HCT116 (cell line): ENCODE measurements around the gene KRT74. TPM values are rescaled to one million over a fixed set of nuclear protein-coding genes. Genes with fewer than 3 reads are reported as not detected.

Experiments used
- ATAC-seq: fragments of 200-7000 bp; cut with Tn5 transposase; 2 replicates; pipeline ENCODE4 v1.9.1; 2020; ENCODE audit warnings: mild to moderate bottlenecking, moderate library complexity
- BruUV-seq: library from RNA; stranded (reverse); fragments of 400-500 nt; replicated peaks from 2 replicates; lab custom pipeline; 2021; lab: Mats Ljungman, UMichigan
- CTCF ChIA-PET: fragments of 300-600 bp; sonication (Branson Sonifier 250); formaldehyde crosslinking; loops from one replicate; lab custom pipeline; 2021; ENCODE audit warnings: antibody characterized with exemption; lab: Charles Lee
- POLR2A ChIA-PET: fragments of 300-600, 350-600 bp; sonication (Branson Sonifier 250); formaldehyde crosslinking; loops from one replicate; lab custom pipeline; 2021; ENCODE audit warnings: antibody characterized with exemption; lab: Charles Lee
- RAD21 ChIA-PET, 2 experiments: fragments of 300-600 bp; sonication (Branson Sonifier 250); formaldehyde crosslinking; loops; one replicate each; lab custom pipeline; 2023; ENCODE audit warnings: low total read pairs in 2 of 2; ENCODE audit not compliant: uncharacterized antibody in 2 of 2, unreplicated experiment in 2 of 2, low non-redundant PET in 1 of 2; lab: Charles Lee
- DNase-seq: peaks from one replicate; pipeline ENCODE4 v3.0.0-alpha.2; 2010; ENCODE audit warnings: low read depth, low spot score
- H2AFZ ChIP-seq: fragments of 200-600 bp; shearing (Covaris generic), sonication (generic); 2 replicates; pipeline ENCODE4 v1.6.1; 2017; ENCODE audit warnings: low read depth, mixed run types, mixed read lengths, antibody characterized with exemption, low read length; ENCODE audit not compliant: poor library complexity, severe bottlenecking
- H3K27ac ChIP-seq: 2 replicates; pipeline ENCODE4 v1.5.1; 2012; ENCODE audit warnings: low read depth, low read length
- H3K27me3 ChIP-seq: fragments of 200-600 bp; sonication (generic); 2 replicates; pipeline ENCODE4 v1.6.1; 2016; ENCODE audit warnings: mixed run types, low read length, mixed read lengths; ENCODE audit not compliant: insufficient read depth
- H3K36me3 ChIP-seq, 2 experiments: fragments of 200-500 bp in 1 of 2; fragments of 200-600 bp in 1 of 2; sonication (Bioruptor generic) in 1 of 2; sonication (generic) in 1 of 2; 2 replicates each; pipeline versions ENCODE4 v1.5.1 to v1.6.1; 2014 to 2016; ENCODE audit warnings: low read length in 2 of 2, inconsistent platforms in 1 of 2, mixed read lengths in 1 of 2, mixed run types in 1 of 2; ENCODE audit not compliant: insufficient read depth in 2 of 2, control insufficient read depth in 1 of 2
- H3K4me1 ChIP-seq, 2 experiments: fragments of 200-600 bp in 1 of 2; sonication (generic) in 1 of 2; 2 replicates each; pipeline versions ENCODE4 v1.5.1 to v1.6.1; 2012 to 2017; ENCODE audit warnings: low read length in 2 of 2, inconsistent platforms in 1 of 2, mild to moderate bottlenecking in 1 of 2, mixed read lengths in 1 of 2, mixed run types in 1 of 2, moderate library complexity in 1 of 2; ENCODE audit not compliant: insufficient read depth in 2 of 2, control insufficient read depth in 1 of 2
- H3K4me2 ChIP-seq: fragments of 200-600 bp; sonication (generic); 2 replicates; pipeline ENCODE4 v1.6.1; 2017; ENCODE audit warnings: mixed run types, low read length, mixed read lengths
- H3K4me3 ChIP-seq, 2 experiments: fragments of 200-600 bp in 1 of 2; sonication (generic) in 1 of 2; replicated peaks in 1 of 2; 2 replicates each; pipeline ENCODE4 v1.5.1; 2011 to 2016; ENCODE audit warnings: low read length in 2 of 2, control low read depth in 1 of 2, low read depth in 1 of 2, mild to moderate bottlenecking in 1 of 2, mixed read lengths in 1 of 2, mixed run types in 1 of 2
- H3K79me2 ChIP-seq: fragments of 200-600 bp; sonication (generic); 2 replicates; pipeline ENCODE4 v1.6.1; 2017; ENCODE audit warnings: mild to moderate bottlenecking, mixed run types, low read length, moderate library complexity, mixed read lengths; ENCODE audit not compliant: insufficient read depth
- H3K9ac ChIP-seq: fragments of 200-600 bp; sonication (generic); 2 replicates; pipeline ENCODE4 v1.6.1; 2016; ENCODE audit warnings: low read length, mixed read lengths
- H3K9me2 ChIP-seq: fragments of 200-600 bp; sonication (generic), shearing (Covaris generic); 2 replicates; pipeline ENCODE4 v1.6.1; 2017; ENCODE audit warnings: mixed run types, mild to moderate bottlenecking, moderate library complexity; ENCODE audit not compliant: insufficient read depth
- H3K9me3 ChIP-seq, 2 experiments: fragments of 200-500 bp in 1 of 2; fragments of 200-600 bp in 1 of 2; sonication (Bioruptor generic) in 1 of 2; sonication (generic) in 1 of 2; 2 replicates each; pipeline ENCODE4 v1.6.1; 2014 to 2017; ENCODE audit warnings: low read length in 2 of 2, mixed read lengths in 2 of 2, inconsistent platforms in 1 of 2, low read depth in 1 of 2, mild to moderate bottlenecking in 1 of 2, mixed run types in 1 of 2, moderate library complexity in 1 of 2; ENCODE audit not compliant: control insufficient read depth in 1 of 2, insufficient read depth in 1 of 2
- H4K20me1 ChIP-seq: fragments of 200-600 bp; sonication (generic), shearing (Covaris generic); 2 replicates; pipeline ENCODE4 v1.6.1; 2017; ENCODE audit warnings: mixed run types, mild to moderate bottlenecking, moderate library complexity; ENCODE audit not compliant: insufficient read depth
- ATF3 ChIP-seq: IDR thresholded peaks from 2 replicates; pipeline ENCODE4 v1.6.1; 2012
- CTCF ChIP-seq, 3 experiments: fragments of 200-600 bp in 1 of 3; sonication (generic) in 1 of 3; IDR thresholded peaks in 2 of 3; conservative IDR thresholded peaks in 1 of 3; 2 replicates each; pipeline ENCODE4 v1.5.1; 2012 to 2017; ENCODE audit warnings: low read depth in 2 of 3, low read length in 2 of 3, antibody characterized with exemption in 1 of 3, borderline replicate concordance in 1 of 3, control low read depth in 1 of 3, mild to moderate bottlenecking in 1 of 3, mixed read lengths in 1 of 3, mixed run types in 1 of 3, moderate library complexity in 1 of 3; ENCODE audit not compliant: insufficient read depth in 1 of 3
- MAX ChIP-seq: IDR thresholded peaks from 2 replicates; pipeline ENCODE4 v1.6.1; 2012
- POLR2A ChIP-seq: IDR thresholded peaks from 2 replicates; pipeline ENCODE4 v1.7.0; 2011; ENCODE audit warnings: borderline replicate concordance; ENCODE audit not compliant: insufficient read depth, insufficient read length; ENCODE audit errors: extremely low read depth
- ZBTB33 ChIP-seq: IDR thresholded peaks from 2 replicates; pipeline ENCODE4 v1.6.1; 2011; ENCODE audit warnings: mild to moderate bottlenecking, low read length, moderate library complexity; ENCODE audit not compliant: insufficient replicate concordance; ENCODE audit errors: extremely low read depth
- intact Hi-C: fragments of 100-400 bp; cut with micrococcal nuclease; formaldehyde crosslinking; loops from 2 replicates; pipeline ENCODE4 v1.10.0; 2022
- total RNA-seq: library from RNA; stranded (reverse); gene quantifications from one replicate; pipeline ENCODE4 v1.2.1, GENCODE V29; 2021; ENCODE audit not compliant: unreplicated experiment

The KRT74 gene
- total RNA-seq, 1 experiment from 2014 or later, result not detected

- H3K4me2 ChIP-seq, result no peak overlapping the region
- no peak for TF ChIP-seq CTCF (IDR thresholded peaks at IDR 0.05 in 2 of 3, conservative IDR thresholded peaks at IDR 0.05 in 1 of 3; ENCODE audit: borderline replicate concordance in 1 of 3, insufficient read depth in 1 of 3, low read depth in 2 of 3, low read length in 2 of 3)
- TF ChIP-seq ATF3, result no peak
- no peak for TF ChIP-seq ZBTB33
- TF ChIP-seq MAX, result no peak
- no peak for TF ChIP-seq POLR2A
- H3K4me3 ChIP-seq, result no peak overlapping the region
- RAD21 ChIA-PET, result no interaction called here
- no peak for DNase-seq
- no peaks in the 10 kb centered on the region for H3K79me2 ChIP-seq
- H3K9me2 ChIP-seq, result no peaks in the 10 kb centered on the region
- no peaks in the 10 kb centered on the region for H3K9me3 ChIP-seq
- no TSS peak for BruUV-seq
- intact Hi-C loops, result no loop called here
- no peaks in the 10 kb centered on the region for H3K36me3 ChIP-seq
- H3K27me3 ChIP-seq, result no peaks in the 10 kb centered on the region; the same call in 1 of the 2 replicates
- no peak overlapping the region for H3K27ac ChIP-seq
- peaks cover 0 to 21% of the 10 kb centered on the region in 2 experiments; a peak in 3 of 4 replicates for H3K4me1 ChIP-seq
- H3K9ac ChIP-seq, result no peak overlapping the region
- CTCF ChIA-PET, result no interaction called here
- H2AFZ ChIP-seq, result no peak overlapping the region
- POLR2A ChIA-PET, result no interaction called here
- H4K20me1 ChIP-seq, result no peaks in the 10 kb centered on the region
- ATAC-seq, result peak; percentile 42; the same call in 1 of the 2 replicates
Observed at GRCh38 chr12:52604859-52605258, 31.2 kb upstream of the KRT74 start.
